Fibroblast of skin of left quadriceps (primary cell): ENCODE measurements around the gene HDAC6.
"Not testable (repeated sequence)": the region's sequence is repeated elsewhere in the genome, so short reads cannot be mapped to it uniquely, and the experiment has no call there.

ENCODE experiments used
- DNase-seq, 2 experiments: peaks; one replicate each; pipeline ENCODE4 v3.0.0-alpha.2; 2013; ENCODE audit warnings: low read depth in 2 of 2

Gene HDAC6

DNA sequence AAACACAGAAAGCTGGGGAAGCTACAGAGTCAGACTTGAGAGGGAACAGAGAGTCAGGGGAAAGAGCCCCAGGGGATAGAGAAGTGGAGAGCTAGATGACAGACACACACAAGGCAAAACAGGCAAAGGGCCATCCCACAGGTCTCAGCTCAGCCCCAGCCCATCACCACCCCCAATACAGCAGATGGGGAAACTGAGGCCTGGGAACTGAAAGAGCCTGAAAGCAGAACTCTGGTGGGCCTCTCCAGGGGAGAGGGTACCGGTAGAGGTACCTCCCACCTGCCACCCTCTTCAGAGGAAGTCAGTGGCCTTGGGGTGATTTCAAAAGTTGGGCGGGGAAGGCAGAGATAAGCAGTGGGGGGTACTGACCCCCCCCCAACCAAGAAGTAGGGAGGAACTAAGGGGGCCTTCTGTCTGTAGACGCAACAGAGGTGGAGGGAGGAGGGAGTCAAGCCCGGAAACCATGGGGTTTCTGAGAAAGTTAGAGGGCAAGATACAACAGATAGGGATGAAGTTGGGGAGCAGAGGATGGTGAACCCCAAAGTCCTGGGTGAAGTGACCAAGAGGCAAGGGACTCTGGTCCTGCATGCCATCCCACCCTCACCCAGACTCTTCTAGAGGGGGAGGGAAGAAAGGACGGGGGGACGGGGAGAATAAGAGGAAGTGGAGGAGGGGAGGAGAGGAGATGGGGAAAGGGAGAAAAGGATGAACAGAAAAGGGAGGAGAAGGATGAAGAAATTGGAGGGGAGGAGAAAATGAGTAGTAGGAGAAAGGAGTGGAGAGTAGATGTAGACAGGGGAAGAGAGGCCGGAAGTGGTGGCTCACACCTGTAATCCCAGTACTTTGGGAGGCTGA, 12.3 kb upstream of the HDAC6 start:
- no peak for DNase-seq

- DNase-seq, result no peak
Measured at GRCh38 chrX:48790477-48790876, 11.4 kb upstream of the HDAC6 start.

DNA sequence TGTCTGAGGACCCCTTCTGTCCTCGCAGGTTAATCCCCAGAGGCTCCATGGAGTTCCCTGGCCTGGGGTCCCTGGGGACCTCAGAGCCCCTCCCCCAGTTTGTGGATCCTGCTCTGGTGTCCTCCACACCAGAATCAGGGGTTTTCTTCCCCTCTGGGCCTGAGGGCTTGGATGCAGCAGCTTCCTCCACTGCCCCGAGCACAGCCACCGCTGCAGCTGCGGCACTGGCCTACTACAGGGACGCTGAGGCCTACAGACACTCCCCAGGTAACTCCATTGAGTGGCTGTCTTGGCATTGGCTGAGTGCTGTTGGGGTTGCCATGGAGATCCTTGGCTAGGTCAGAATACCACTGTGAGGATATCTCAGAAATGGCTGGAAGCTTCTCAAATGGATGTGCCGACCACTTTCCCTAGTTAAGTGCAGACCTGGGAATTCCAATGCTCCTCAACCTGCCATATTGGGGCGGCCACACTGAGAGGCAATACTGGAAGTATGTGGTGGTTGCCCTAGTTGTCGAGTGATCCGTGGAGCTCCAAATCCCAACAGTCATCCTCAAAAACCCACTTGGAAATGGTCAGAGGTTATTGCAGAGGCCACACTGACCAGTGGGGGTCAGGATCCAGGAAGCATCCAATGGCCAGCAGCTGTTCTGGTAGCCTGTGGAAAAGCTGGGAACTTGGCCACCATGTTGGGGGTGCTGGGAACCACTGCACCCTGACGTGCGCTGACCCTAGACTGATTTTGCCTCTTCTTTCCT, 10.6 kb upstream of the HDAC6 start:
- no peak for DNase-seq

DNA sequence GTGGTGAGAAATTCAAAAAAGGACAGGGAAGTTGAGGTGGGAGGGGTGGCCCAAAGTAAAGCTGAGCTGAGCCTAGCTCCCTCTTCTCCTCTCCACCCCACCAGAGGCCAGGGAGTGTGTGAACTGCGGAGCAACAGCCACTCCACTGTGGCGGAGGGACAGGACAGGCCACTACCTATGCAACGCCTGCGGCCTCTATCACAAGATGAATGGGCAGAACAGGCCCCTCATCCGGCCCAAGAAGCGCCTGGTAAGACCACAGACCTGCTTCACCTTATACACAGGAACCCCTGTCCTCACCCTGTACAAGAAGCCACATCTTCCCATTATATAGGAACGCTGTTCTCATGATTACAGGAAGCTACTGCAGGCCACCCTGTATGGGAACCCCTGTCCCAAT, 9.6 kb upstream of the HDAC6 start:
- DNase-seq, result no peak

GRCh38 chrX:48793935-48794334, 7.9 kb upstream of the HDAC6 start:
- DNase-seq, result no peak

DNA sequence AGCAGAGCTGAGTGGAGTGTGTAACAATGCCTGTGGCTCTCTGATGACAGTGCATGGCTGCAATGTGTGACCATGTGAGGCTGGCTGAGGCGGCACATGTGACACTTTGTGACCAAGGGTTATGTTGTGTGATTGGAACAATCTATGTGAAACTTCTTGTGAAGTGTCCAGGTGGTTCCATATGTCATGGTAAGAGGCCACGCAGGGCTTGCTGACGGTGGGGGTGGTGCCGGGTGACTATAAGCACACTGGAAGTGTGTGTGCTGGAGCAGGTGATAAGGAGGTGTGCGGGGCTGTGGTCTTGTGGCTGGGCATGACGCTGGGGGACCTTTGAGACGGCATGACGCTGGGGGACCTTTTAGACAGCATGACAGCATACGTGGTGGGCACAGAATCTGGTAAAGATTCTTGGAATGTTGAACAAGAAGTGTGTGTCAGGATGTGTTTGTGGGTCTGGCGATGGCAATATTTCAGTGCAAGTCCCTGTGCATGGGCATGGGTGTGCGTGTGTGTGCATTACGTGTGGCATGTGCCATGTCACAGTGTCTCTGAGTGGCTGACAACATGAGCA, 7.4 kb upstream of the HDAC6 start:
- DNase-seq, result no peak

- DNase-seq, result peak in 1 of 2 experiments; percentile 4
Measured at GRCh38 chrX:48794911-48795515, 6.9 kb upstream of the HDAC6 start.

GRCh38 chrX:48798318-48798717, 3.5 kb upstream of the HDAC6 start:
- DNase-seq, result no peak

DNA sequence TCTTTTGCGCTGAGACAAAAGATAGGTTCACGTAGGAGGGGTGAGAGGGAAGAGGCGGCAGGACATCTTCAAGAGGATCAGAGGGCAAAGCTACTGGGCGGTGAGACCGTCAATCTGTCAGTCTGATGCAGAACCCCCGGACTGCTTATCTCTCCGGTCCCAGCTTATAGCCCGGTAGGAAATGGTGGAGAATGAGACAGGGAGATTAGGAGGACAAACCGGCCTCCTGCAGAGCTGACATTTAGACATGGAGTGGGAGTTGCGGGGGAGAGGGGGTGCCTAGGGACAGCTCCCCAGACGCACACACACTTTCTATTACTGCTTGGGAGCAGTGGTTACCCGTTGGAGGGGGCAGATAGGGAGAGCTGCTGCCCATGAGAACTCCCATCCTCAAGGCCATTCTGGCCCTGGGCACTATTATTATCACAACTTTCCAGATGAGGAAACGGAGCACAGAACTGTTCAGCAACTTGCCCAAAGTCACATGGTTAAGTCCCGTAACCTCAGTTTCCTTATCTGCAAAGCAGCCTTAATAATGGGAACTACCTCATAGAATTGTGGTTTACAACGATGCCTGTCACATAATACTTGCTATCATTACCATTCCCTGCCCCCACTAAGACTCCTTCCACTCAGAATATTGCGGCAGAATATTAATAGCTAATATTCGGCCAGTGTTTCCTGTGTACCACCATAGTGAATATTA, 1.1 kb upstream of the HDAC6 start:
- DNase-seq, result no peak

- peak; percentile 32 to 40 for DNase-seq
Measured at GRCh38 chrX:48802089-48802904, 430 bp downstream of the HDAC6 start.

- no peak for DNase-seq
Measured at GRCh38 chrX:48802905-48803200, 986 bp downstream of the HDAC6 start.

DNA sequence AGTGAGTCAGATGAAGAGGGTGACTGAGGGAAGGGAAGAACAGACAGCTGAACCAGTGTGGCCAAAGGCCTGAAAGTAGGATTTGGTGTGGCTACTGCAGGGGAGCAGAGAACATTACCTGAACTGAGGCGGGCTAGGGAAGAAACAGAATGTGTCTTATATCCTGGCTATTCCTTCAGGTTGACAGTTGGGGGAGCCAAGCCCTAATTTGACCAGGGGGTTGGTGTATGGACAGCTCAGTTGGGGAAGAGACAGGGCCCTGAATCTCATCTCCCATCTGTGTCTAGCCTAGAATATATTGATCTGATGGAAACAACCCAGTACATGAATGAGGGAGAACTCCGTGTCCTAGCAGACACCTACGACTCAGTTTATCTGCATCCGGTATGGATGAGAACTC, 4.2 kb downstream of the HDAC6 start:
- no peak for DNase-seq

GRCh38 chrX:48813644-48814043, 11.8 kb downstream of the HDAC6 start:
- DNase-seq, result no peak

- DNase-seq, result no peak
Measured at GRCh38 chrX:48814722-48815121, 12.9 kb downstream of the HDAC6 start.

DNA sequence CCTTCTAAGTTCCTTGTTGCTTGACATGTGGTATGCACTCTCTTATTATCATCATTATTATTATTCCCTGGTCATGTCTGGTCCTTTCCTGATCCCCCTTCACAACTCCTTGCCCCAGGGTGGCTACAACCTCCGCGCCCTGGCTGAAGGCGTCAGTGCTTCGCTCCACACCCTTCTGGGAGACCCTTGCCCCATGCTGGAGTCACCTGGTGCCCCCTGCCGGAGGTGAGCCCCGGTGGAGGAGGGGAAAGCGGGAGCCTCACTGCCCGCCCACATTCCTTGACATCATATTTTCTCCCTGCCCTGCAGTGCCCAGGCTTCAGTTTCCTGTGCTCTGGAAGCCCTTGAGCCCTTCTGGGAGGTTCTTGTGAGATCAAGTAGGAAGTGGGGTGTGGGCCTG, 13.4 kb downstream of the HDAC6 start:
- no peak for DNase-seq

DNA sequence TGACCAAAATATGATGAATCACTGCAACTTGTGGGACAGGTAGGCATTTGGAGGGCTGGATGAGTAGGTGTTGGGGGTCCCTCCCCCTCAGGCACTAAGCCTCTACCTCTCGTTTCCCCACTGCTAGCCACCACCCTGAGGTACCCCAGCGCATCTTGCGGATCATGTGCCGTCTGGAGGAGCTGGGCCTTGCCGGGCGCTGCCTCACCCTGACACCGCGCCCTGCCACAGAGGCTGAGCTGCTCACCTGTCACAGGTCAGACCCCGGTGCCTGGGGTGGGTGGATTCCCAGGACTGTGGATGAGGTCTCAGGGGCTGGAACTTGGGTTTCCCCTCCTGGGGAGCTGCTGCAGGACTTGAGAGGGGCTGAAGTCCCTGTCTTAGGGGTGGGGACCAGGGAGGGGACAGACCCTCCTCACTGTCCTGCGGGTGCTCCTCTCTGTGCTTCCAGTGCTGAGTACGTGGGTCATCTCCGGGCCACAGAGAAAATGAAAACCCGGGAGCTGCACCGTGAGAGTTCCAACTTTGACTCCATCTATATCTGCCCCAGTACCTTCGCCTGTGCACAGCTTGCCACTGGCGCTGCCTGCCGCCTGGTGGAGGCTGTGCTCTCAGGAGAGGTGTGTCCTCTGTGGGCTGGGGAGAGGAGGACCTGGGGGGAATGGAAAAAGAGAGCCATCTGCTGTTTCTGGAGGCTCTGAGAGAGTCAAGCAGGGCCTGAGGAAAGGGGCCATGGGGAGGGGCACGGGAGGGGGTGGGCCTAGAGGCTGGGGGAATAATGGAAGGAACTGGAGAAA, 14.3 kb downstream of the HDAC6 start:
- DNase-seq, result no peak

GRCh38 chrX:48818098-48818497, 16.2 kb downstream of the HDAC6 start:
- no peak for DNase-seq

GRCh38 chrX:48818866-48819265, 17.0 kb downstream of the HDAC6 start:
- DNase-seq, result no peak

DNA sequence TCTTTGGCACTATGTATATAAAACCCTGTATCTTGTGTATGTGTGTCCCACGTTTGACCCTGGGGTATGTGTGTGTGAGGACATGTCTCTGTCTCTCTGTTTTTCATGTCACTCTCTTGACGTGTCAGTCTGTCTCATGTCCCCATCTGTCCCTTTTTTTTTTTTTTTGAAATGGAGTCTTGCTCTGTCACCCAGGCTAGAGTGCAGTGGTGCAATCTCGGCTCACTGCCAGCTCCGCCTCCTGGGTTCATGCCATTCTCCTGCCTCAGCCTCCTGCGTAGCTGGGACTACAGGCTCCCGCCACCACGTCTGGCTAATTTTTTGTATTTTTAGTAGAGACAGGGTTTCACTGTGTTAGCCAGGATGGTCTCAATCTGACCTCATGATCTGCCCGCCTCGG, 17.5 kb downstream of the HDAC6 start:
- not testable (repeated sequence) for DNase-seq

- no peak for DNase-seq
Measured at GRCh38 chrX:48823053-48823452, 21.2 kb downstream of the HDAC6 start.
